GM23338 (cell line): ENCODE measurements around the gene C16orf95.

ENCODE experiments used
- CTCF ChIP-seq, 2 experiments: fragments of 200-600 bp in 1 of 2; sonication (generic) in 1 of 2; conservative IDR thresholded peaks; 2 replicates each; pipeline versions ENCODE4 v1.5.1 to v1.6.1; 2016 to 2017; ENCODE audit warnings: antibody characterized with exemption in 2 of 2, low read depth in 2 of 2, mild to moderate bottlenecking in 2 of 2, moderate library complexity in 1 of 2
- EZH2phosphoT487 ChIP-seq: fragments of 200-600 bp; sonication (generic); IDR thresholded peaks from one replicate; pipeline ENCODE4 v1.8.1; 2018; ENCODE audit warnings: antibody characterized with exemption; ENCODE audit not compliant: unreplicated experiment
- POLR2AphosphoS5 ChIP-seq: IDR thresholded peaks from 2 replicates; pipeline ENCODE4 v1.6.1; 2016; ENCODE audit warnings: antibody characterized with exemption, low read depth

- TF ChIP-seq CTCF (conservative IDR thresholded peaks at IDR 0.05; ENCODE audit: low read depth in 2 of 2) (no peak), EZH2phosphoT487 (no peak), POLR2AphosphoS5 (no peak)
Observed at GRCh38 chr16:87330257-87330624, 13.0 kb upstream of the C16orf95 start.
